Measurements from ENCODE around the gene ZBTB33.

DNA sequence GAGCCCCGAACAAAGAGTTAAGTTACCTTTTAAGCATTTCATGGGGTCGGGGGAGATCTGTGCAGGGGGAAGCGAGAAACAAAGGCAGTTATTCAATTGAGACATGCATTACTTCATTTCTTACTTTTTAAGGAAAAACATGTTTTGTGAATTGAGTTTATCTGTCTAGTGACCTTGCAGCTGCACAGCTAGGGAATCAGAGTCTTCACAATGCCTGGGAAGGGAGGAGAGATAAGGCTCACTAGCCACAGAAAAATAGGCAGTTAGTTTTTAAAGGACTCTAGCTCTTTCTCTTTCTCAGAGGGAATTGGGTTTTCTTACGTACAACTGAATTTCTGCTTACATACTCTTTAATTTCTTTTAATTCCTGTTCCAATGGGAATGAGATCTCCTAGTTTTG, 26.2 kb upstream of the ZBTB33 start:
- TF ChIP-seq ATF3 (CRISPR knock-in tag; IDR thresholded peaks at IDR 0.05) (no peak), JUND (CRISPR knock-in tag; IDR thresholded peaks at IDR 0.05) (no peak), ZNF557 (CRISPR knock-in tag; IDR thresholded peaks at IDR 0.05) (no peak), ZC3H4 (CRISPR knock-in tag; IDR thresholded peaks at IDR 0.05; ENCODE audit: borderline replicate concordance) (no peak), ZNF687 (CRISPR knock-in tag; IDR thresholded peaks at IDR 0.05) (no peak), EZH2 (conservative IDR thresholded peaks at IDR 0.05; ENCODE audit: low read depth, low read length) (no peak), TAF15 (IDR thresholded peaks at IDR 0.05; ENCODE audit: low read depth, low read length, poor library complexity, severe bottlenecking) (no peak)
- TF ChIP-seq, protein P1, sequence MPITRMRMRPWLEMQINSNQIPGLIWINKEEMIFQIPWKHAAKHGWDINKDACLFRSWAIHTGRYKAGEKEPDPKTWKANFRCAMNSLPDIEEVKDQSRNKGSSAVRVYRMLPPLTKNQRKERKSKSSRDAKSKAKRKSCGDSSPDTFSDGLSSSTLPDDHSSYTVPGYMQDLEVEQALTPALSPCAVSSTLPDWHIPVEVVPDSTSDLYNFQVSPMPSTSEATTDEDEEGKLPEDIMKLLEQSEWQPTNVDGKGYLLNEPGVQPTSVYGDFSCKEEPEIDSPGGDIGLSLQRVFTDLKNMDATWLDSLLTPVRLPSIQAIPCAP (CRISPR knock-in tag; IDR thresholded peaks at IDR 0.05; ENCODE audit: low read depth) = no peak
- TF ChIP-seq, protein P2, sequence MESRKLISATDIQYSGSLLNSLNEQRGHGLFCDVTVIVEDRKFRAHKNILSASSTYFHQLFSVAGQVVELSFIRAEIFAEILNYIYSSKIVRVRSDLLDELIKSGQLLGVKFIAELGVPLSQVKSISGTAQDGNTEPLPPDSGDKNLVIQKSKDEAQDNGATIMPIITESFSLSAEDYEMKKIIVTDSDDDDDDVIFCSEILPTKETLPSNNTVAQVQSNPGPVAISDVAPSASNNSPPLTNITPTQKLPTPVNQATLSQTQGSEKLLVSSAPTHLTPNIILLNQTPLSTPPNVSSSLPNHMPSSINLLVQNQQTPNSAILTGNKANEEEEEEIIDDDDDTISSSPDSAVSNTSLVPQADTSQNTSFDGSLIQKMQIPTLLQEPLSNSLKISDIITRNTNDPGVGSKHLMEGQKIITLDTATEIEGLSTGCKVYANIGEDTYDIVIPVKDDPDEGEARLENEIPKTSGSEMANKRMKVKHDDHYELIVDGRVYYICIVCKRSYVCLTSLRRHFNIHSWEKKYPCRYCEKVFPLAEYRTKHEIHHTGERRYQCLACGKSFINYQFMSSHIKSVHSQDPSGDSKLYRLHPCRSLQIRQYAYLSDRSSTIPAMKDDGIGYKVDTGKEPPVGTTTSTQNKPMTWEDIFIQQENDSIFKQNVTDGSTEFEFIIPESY (CRISPR knock-in tag; IDR thresholded peaks at IDR 0.05) = no peak

All from HepG2 (cell line).